ENCODE results near the gene KCNJ4.

KCNJ4 gene

DNA sequence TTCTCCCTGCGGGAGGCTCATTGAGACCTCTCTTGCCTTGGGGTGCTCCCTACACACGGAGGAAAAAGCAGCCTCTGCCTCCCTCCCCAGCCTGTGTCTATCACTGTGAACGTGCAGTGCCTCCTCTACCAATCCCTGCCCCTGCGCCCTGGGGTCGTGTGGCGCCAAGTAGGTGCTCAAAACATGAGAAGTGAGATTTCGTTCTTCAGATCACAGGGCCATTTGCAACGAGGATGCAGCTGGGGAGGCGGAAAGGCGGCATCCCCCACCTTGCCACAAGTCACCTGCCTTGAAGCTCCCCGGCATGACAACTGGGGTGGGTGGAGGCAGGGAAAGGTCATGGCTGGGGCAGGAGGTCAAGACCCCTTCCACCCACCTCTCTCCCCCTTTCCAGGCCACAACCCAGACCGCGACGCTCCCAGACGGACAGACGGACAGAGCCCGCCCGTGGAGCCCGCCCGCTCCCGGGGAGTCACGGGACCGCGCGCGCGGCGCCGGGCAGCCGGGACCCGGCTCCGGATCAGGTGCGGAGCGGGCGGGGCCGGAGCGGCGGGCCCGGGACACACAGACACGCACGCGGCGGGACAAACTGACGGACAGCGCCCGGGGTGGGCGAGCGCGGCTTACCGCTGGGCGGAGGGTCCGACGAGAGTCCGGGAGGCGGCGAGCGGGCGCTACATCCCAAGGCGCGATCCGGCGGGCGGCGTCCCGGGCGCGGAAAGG lies 485 bp downstream of the KCNJ4 start:
- DNase-seq (ENCODE audit: low read depth), result no peak
- H3K4me3 ChIP-seq (ENCODE audit: low read depth, low read length), result peak overlapping the region; percentile 13

DNA sequence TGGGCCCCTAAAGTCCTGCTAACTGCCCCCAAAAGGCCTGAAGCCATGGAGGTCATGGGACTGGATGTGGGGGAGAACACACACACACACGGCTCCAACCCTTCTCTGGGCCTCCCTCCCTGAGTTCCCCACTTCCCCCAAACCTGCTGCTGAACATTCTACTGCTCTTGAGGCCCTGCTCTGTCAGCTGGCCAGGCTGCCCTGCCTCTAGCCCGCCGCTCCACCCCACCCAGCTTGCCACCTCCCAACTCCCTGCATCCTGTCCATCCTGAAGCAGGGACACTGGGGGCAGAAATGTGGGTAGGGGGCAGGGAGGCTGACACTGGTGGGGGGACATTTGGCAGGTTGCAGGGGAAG lies 1.0 kb downstream of the KCNJ4 start:
- H3K4me3 ChIP-seq (ENCODE audit: low read depth, low read length), result no peak overlapping the region

DNA sequence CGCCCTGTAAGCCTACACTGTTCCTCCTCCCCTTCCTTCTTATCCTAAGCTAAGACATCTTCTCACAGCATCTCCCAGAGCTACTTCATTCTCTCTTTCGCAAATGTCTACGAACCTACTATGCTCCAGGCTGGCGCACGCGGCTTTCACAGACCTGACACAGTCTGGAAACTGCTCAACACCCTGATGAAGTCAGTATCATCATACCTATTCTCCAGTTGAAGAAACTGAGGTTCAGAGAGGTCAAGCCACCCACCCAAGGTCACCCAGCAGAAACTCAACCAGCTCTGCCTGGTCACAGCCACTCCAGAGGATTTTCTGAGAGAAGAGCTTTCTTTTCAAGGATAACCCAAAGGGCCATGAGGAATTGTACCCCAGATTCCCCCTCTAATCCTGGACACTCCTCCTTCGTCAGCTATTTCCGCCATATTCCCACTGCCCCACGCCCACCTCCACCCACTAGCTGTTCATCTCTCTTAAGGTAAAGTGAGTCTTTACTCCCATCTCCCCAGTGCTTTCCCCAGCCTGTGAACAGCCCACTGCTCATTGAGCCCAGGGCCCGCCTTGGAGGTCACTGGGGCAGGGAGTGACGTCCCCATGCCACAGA lies 1.8 kb downstream of the KCNJ4 start:
- no peak overlapping the region for H3K4me3 ChIP-seq (ENCODE audit: low read depth, low read length)
- no peak for DNase-seq (ENCODE audit: low read depth)

More for the DNA sequence above, 1.0 kb downstream of the KCNJ4 start:
- no peak for DNase-seq (ENCODE audit: low read depth)

DNA sequence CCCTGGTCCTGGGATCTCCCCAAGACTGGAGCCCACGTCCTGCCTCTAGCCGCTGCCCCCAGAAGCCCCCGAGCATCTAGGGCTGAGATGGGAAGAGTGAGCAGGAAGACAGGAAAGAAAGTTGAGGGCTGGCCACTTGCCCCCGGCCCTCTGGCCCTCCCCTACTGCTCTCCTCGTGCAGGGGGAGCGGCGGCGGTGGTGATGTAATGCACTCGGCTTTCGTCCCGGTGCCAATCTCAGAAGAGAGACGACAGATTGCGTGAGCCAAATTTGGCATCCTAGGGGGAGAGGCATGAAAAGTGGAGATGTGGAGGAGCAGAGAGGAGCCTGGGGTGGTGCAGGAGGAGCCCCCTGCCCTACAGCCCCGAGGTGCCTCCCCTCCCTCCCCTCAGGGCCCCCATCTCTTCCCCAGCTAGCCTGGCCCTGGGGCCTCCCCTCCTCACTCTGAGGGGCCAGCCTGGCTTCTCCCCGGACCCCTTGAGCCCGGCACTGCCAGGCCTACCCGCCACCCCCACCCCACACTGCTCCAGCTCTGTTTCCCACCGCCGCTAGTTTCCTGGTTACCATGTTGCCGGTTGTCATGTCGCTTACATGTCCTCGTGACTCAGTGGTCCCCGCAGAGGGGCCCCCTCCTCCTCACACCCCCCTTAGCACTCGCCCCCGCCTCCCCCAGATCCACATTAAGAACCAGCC lies 2.5 kb downstream of the KCNJ4 start:
- DNase-seq (ENCODE audit: low read depth), result no peak
- H3K4me3 ChIP-seq (ENCODE audit: low read depth, low read length), result no peak overlapping the region

DNA sequence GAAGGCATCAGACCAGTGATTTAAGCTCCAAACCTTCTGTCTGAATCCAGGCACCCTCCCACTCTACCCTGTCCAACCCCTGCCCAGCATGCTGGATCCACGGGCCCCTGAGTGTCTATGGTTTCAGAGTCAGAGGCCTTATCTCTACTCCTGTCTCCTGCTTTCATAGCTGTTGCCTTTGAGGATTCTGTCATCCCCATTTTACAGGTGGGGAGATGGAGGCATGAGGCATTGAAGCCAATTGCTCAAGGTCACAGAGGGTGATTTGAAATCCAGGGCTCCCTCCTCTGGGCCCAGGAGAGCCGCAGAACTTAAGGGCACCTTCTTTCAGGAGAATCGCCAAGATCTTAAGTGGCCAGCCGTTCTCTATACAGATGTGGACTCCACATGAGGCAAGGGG lies 3.1 kb downstream of the KCNJ4 start:
- no peak overlapping the region for H3K4me3 ChIP-seq (ENCODE audit: low read depth, low read length)
- no peak for DNase-seq (ENCODE audit: low read depth)

DNA sequence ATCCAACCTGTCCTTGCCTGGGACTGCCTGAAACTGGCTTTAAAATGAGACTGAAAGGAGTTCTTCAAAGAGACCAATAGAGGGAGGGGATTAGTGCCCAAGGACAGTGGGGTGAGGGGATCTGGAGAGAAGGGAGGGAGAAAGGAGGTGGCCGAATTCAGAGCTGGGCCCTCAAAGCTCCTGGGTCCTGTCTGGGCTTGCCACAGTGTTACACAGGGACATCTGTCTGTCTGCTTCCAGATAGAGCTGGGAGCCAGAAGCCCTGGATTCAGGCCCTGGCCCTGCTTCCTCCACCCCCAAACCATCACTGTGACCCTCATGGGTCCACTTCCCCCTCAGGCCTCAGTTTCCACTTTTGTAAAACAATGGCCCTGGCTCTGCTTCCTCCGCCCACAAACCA lies 3.6 kb downstream of the KCNJ4 start:
- DNase-seq (ENCODE audit: low read depth), result no peak
- no peak overlapping the region for H3K4me3 ChIP-seq (ENCODE audit: low read depth, low read length)

DNA sequence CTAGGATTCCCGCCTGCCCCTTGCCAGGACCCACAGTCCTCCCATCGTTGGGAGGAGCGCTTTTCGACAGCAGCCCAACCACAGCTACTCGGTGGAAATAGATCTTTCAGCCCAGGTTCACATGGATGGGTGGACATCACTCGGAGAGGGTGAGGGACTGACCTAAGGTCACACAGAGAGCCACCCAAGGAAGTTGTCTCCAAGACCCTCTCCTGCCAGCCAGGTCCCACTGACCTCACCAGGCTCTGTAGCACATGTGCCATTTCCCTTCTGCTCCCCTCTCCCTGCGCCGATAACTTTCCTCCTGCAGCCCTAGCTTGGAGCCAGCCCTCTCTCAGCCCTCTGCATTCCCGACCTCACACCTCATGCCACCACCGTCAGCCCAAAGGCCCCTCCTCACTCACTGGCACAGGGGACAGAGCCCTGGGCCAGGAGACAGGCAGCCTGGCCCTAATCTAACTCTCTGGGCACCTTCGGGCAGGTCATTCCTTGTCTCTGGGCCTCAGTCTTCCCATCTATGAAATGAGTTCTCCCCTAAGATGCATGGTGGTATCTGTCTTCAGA lies 4.7 kb downstream of the KCNJ4 start:
- no peak for DNase-seq (ENCODE audit: low read depth)
- H3K4me3 ChIP-seq (ENCODE audit: low read depth, low read length), result no peak overlapping the region

DNA sequence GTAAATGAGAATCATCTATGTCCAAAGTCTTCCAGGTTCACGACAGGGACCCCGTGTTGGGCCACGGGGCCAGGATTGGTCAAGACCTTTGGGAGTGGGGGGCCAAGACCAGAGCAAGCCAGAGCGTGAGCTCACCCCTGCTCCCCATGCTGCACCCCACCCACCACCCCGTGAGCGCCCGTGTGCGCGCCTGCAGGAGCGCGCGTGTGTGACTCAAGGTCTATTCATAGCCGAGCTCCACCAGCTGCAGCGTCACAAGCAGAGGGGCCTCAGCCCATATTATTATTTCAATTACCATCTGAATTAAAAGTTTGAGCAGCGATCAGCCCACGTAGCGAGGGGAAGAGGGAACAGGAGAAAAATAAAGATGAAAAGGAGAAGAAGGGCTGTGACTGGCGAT lies 5.2 kb downstream of the KCNJ4 start:
- DNase-seq (ENCODE audit: low read depth), result no peak
- no peak overlapping the region for H3K4me3 ChIP-seq (ENCODE audit: low read depth, low read length)

DNA sequence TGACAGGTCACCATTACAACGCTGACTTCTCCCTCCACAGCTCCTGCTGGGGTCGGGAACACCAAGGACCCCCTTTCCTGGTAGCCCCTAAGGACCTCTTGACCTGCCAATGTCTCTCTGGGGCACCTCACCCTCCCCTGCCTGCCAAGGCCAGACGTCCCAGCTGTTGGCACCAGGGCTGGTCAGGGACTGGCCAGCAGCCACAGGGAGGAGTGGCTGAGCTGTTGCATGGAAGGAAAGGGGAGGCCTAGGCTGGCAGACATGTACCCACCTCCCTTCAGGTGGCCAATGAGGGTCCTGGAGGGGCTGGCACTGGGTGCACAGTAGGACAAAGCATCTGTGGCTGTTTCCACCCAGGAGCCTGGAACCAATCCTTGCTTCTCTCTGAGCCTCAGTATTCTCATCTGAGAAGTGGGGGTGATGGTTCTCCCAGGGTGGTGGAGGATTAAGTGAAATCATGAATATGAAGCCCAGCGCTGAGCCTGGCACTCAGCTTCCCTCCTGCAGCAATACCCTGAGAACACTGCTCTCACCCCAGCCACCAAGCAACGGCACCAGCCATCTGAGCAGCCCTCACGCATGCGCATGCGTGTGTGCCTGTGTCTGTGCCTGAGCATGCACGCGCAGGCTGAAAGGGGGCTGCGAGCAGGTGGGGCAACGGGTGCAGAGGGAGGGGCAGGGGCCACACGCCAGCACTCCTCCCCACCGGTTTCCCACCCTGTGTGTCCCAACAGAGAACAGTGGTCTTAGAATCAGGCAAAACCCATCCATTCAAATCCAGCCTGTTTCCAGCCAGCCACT lies 5.9 kb downstream of the KCNJ4 start:
- no peak overlapping the region for H3K4me3 ChIP-seq (ENCODE audit: low read depth, low read length)
- no peak for DNase-seq (ENCODE audit: low read depth)

DNA sequence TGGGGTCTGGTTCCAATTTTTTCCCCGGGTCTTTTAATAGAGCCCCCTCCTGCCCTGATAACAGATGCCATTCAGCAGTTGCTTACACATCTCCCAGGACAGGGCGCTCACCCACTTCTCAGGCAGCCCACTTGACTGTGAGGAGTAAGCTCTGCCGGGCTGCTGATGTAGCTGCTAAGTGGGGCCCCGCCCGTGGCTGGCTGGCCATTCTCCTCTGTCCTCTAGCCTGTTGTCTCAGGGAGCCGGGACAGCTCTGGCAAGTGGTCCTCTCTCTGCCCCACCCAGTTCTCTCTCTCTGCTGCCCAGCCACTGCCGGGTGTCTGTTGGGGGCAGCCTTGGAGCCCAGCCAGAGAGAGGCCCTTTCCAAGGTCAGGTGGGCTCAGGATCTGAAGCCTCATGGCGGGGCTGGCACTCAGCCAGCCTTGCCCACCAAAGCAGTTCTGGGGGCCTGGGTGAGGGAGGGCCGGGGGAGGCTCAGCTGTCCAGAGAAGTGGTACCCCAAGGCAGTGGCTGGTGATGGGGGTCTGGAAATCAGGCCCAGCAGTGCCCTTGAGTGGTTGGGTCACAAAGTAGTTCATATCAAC lies 8.9 kb downstream of the KCNJ4 start:
- H3K4me3 ChIP-seq (ENCODE audit: low read depth, low read length), result no peak overlapping the region
- no peak for DNase-seq (ENCODE audit: low read depth)

DNA sequence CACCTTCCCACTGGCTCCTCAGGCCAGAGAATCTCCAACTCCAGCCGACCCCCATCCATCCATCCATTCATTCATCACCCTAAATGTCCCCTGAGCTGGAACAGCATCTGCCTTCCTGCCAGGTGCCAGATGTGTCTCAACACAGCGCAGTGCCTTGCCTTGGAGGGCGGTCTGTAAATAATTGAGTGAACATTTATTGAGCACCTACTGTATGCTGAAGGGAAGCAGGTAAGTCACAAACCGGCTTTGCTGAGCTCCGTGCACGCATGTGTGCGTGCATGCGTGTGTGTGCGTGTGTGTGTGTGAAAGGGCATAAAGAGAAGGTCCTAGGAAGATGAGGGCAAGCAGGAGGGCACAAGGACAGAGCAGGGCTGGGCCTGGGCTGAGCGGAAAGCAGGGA lies 10.2 kb downstream of the KCNJ4 start:
- no peak for DNase-seq (ENCODE audit: low read depth)
- H3K4me3 ChIP-seq (ENCODE audit: low read depth, low read length), result no peak overlapping the region

DNA sequence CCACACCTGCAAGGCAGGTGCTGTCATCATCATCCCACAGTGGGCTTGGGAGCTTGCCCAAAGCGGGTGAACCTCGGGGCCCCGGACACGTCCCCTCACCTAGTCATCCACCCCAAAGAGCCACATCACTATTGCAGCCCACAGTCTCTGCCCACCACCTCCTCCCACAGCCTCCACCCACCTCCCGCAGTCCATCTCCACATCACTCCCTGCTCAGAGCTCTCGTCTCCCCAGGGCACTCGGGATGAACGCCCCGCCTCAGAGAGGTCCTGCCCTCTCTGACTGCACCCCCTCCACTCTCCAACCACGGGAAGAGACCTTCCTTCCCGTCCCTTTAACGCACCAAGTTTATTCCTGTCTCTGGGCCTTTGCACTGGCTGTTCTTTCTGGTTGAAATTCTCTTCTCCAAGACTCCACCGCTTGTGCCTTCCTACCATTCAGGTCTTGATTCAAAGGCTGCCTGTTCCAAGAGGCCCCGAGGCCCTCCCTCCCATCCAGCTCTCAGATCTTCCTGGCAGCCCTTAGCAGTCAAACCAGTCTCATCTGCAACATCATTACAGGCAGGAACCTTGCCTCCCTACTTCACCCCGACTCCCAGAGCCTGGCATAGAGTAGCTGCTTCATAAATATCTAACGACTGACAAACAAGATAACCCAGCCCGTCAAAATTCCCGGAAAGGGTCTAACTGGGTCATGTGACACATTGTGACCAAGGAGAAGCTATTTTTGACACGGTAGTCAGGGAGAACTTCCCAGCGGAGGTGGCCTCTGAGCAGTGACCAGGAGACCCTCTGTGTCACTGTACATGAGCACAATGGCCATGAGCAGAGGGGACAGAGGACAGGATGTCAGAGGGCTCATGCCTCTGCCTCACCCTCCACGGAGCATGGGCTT lies 11.1 kb downstream of the KCNJ4 start:
- no peak overlapping the region for H3K4me3 ChIP-seq (ENCODE audit: low read depth, low read length)
- DNase-seq (ENCODE audit: low read depth), result no peak

DNA sequence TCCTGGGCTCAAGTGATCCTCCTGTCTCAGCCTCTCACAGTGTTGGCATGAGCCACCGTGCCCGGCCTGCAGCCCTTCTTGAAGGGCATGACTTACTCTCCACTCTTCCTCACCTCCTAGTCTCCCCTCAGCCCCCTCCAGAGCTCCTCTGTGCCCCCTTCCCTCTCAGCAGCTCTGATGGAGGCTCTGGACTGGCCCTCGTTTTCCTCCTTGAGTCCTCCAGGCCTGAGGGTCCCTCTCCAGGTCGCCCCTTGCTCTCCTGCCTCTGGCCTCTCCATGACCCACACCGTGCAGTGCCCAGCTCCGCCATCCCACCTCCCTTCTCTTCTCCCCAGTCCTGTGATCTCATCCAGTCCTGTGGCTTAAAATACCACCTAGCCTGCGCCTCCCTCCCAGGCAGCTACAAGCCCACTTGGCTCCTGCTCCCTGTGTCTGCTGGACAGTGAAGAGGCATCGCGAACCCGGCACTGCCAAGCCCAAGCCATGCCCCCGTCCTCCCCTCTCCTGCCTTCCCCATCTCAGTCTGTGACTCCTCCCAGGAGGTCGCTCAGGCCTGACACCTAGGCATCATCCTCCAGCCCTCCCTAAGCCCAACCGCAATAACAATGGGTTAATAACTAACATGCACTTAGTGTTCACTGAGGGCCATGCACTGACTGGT lies 11.9 kb downstream of the KCNJ4 start:
- H3K4me3 ChIP-seq (ENCODE audit: low read depth, low read length), result no peak overlapping the region
- no peak for DNase-seq (ENCODE audit: low read depth)

DNA sequence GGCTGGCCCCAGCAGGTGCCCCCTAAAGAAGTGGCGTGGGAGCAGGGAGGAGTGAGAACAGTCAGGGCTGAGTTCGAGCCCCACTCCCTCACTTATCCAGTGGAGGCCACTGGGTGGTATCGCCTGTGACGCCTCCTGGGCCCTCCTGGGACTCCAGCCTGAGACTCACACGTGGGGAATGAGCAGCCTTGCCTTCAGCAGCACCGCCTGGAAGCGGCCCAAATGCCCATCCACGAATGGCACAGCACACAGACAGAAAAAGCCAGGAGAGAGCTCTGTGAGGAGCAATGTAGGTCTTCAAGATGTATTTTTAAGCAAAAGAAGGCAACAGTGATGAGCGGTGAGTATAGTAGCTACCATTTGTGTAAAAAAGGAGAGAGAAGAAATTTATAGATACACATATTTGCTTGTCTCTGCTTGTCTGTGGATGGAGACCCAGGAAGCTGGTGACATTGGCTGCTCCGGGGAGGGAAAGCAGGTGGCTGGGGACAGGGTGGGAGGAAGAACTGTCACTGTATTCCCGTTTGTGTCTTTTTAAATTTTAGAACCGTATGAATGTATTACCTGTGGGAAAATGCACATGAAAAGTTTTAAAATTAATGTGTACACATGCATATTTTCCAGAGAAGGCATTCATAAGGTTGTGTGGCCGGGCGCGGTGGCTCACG lies 13.2 kb downstream of the KCNJ4 start:
- no peak overlapping the region for H3K4me3 ChIP-seq (ENCODE audit: low read depth, low read length)
- no peak for DNase-seq (ENCODE audit: low read depth)

DNA sequence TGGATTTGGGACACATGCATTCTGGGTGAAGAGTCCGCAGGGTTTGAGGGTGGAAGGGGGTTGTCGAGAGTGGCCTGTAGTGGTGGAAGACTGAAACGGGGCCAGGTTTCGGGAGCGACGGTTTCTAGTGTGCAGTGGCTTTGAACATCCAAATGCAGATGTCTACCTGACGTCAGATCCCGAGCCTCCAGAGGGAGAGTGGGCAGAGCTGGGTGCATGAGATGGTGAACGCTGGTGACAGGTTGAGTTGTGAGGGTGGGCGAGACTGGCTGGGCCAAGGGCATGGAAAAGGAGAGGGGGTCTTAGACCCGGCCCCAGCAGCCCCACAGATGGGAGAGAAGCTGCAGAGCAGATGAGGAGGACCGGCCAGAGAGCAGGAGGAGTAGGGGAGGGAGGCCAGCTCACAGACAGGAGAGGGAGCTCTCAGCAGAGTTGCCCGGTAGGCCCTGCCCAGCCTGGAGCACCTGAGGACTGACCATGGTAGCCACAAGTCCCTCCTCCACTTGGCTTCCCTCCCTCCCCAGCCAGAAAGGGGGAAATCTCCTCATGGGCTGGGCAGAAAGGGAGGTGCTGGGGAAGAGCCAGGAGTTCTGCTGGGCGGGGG lies 14.2 kb downstream of the KCNJ4 start:
- H3K4me3 ChIP-seq (ENCODE audit: low read depth, low read length), result no peak overlapping the region
- no peak for DNase-seq (ENCODE audit: low read depth)

DNA sequence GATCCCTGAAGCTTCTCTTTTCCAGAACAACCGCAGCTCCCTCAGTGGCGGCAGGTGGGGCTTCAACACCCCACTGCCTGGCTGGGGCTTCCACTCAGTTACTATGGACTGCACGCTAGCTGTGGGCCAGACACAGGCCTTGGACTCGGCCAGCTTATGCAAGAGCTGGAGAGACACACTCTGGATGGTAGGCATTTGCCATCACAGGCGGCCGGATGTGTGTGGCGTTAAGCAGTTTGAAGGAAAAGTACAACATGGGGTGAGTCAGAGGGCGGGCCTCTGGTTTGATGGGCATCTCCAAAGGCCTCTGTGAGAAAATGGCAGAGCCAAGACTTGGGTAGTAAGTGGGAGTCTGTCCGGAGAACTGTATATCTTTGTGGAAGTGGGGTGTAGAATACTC lies 17.6 kb downstream of the KCNJ4 start:
- DNase-seq (ENCODE audit: low read depth), result no peak
- no peak overlapping the region for H3K4me3 ChIP-seq (ENCODE audit: low read depth, low read length)
